HG03139 (cell line): ENCODE measurements around the gene ADRA2B.

Source experiments
- ATAC-seq: cut with Tn5 transposase; IDR thresholded peaks from one replicate; pipeline ENCODE4 v1.9.1; 2021; ENCODE audit not compliant: unreplicated experiment

The ADRA2B gene

DNA sequence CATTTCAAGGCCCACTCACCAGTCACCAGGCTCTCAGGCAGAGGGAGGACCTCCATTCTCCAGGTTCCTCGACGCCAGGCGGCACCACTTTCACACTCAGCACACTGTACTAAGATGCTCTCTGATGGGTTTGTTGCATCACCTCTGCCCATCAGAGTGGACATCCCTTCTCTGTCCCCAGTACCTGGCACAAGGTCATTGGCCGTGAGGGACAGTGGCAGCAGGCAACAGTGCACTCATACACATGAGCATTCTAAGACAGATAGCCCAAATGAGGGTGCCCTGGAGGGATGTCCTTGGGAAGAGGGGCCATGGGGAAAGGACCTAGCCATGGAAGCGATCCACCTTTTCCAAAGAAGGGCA, 3.0 kb upstream of the ADRA2B start:
- no peak for ATAC-seq

GRCh38 chr2:96118698-96119388, 2.5 kb upstream of the ADRA2B start:
- ATAC-seq = no peak

GRCh38 chr2:96117701-96118588, 1.6 kb upstream of the ADRA2B start:
- ATAC-seq = no peak

DNA sequence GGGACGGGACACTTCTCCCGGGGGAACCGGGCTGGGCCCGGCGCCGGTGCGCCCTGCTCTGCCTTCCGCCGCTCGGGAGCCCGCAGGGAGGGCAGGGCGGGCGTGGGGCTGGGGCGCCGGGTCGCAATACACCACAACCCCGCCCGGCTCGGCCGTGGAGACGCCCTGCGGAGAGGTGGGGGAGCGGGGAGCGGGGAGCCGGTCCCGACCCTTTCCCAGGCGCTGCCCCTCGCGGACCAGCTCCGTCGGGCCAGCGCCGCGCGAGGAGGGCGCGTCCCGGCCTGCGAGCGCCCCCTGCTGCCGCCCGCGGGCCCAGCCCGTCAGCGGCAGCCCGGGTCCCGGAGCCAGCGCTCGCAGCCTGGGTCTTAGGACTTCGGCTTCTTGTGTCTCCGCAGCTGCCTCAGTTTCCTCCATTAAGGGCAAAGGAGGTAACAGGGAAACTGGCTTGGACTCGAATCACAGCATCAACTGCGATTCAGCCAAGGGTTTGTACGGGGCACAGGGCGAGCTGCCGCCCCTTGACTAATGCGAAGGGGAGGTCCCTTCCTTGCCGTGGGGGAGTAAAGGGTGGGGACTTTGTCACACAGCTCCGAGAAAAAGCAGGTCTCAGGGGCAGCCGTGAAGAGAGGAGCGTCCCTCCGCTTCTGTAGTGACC, 635 bp upstream of the ADRA2B start:
- ATAC-seq = peak; percentile 43

GRCh38 chr2:96115631-96116423, 544 bp downstream of the ADRA2B start:
- ATAC-seq = no peak

DNA sequence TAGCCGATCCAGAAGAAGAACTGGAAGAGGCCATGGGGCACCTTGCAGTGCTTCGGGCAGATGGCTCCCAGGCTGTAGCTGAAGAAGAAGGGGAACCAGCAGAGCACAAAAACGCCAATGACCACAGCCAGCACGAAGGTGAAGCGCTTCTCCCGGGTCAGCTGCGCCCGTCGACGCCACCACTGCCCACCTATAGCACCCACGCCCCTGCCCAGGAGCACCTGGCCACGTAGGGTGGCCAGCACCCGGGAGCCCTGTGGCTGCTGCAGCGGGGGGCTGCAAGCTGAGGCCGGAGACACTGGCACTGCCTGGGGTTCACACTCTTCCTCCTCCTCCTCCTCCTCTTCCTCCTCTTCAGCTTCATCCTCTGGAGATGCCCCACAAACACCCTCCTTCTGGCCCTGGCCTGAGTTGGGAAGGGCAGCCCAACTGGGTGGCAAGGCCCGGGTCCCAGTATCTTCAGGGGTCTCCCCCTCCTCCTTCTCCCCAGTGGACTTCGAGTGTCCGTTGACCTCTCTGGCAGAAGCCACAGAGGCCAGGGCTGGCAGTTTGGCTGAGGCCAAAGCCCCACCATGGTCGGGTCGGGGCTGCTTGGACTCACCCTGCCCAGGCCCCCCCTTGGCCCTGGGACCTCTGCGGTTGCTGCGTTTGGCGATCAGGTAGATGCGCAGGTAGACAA, 1.3 kb downstream of the ADRA2B start:
- no peak for ATAC-seq

DNA sequence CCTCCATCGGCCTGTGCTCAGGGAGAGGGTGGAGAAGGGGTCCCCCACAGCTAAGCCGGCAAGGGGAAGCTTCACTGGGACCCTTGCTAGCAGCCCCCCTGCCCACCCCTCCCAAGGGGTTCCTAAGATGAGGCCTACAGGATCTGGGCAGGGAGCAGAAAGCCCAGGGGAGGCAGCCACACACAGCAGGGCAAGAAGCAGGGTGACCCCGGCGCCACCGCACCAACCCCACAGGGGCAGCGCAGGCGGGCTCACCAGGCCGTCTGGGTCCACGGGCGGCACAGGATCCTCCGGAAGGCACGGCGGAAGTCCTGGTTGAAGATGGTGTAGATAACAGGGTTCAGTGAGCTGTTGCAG, 1.8 kb downstream of the ADRA2B start:
- ATAC-seq = no peak

- ATAC-seq = no peak
Observed at GRCh38 chr2:96113951-96114350, 2.4 kb downstream of the ADRA2B start.

GRCh38 chr2:96113367-96113677, 3.0 kb downstream of the ADRA2B start:
- no peak for ATAC-seq

- ATAC-seq = no peak
Observed at GRCh38 chr2:96112501-96113366, 3.6 kb downstream of the ADRA2B start.

- ATAC-seq = no peak
Observed at GRCh38 chr2:96111823-96112500, 4.4 kb downstream of the ADRA2B start.

DNA sequence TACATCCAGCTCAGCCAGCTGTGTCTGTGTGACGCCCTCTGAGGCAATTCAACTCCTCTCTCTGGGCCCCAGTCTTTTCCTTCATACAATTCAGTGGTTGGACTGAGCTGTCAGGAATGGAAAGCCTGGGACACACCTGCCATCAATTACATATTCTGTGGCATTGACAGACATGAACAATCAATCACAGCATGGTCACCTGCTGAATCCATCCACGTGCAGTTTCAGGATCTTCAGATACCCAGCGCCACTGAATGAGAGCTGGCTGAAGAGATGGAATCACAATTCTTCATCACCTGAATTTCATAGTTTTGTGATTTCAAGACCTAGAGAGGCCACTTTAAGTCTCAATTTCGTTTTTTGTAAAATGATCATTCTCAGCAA, 5.1 kb downstream of the ADRA2B start:
- no peak for ATAC-seq

DNA sequence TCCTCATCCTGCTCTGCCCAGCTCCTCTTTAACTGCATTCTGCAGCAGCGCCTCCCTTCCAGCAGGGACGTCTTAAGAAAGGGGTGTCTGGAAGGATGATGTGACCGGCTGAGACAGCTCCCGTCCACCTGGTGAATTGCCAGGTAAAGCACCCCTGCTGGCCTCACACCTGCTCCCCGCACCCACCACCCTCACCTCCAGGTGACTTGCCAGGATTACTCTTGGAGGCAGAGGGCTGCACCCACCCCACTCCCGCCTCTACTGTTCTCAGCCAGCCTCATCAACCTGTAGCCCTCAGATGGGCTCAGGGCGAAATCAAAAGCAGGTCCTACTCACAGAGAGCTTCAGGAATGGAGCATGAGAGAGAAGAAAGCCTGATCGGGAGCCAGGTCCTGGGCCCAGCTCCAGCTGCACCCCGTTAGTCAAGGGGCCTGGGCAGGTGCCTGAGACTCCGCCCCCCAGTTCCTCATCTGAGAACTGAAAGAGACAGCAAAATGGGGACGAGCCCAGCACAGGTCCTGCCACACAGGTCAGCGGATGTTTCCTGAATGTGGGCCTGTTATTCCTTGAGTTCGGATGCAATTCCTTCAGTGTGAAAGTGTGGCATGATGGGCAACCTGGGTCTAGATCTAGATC, 5.6 kb downstream of the ADRA2B start:
- no peak for ATAC-seq

DNA sequence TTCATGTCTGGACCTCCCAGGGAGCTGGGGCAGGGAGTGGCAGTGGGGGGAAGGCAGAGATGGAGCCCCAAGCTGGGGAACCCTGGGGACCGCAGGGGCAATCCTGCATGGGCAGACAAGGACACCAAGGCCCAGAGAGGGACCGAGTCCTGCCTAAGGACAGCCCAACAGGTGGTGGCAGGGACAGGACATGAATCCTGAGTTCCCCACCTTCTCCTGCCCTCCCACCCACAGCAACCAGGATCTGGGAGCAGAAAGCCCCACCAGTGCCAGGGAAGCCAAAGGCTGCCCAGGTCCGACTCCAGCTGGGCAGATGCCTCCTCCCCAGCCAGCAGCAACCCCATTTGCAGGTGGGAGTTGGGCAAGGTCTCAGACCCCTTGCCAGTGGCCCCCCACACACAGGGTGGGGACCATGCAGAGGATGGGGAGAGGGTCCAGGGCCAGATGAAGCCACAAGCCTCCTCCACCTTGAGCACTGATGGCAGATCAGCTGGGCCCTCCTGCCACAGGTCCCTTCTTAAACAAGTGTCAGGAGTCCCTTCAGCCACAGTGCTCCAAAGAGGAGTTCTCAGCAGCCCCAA, 6.3 kb downstream of the ADRA2B start:
- ATAC-seq = no peak

DNA sequence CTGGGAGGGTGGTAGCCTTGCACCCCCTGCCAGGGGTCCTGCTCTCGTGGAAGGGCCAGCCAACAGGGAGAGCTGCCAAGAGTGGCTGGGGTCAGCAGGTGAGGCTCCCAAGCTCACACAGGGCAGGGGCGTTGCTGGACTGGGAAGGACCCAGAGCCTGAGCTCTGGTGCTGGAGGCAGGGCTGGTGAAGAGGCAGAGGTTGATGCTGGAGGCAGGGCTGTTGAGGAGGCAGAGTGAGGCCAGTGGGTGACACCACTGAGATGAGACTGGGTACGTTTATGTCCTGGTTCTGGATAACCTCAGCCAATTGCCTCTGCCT, 7.0 kb downstream of the ADRA2B start:
- no peak for ATAC-seq

GRCh38 chr2:96108541-96109360, 7.6 kb downstream of the ADRA2B start:
- ATAC-seq = no peak

DNA sequence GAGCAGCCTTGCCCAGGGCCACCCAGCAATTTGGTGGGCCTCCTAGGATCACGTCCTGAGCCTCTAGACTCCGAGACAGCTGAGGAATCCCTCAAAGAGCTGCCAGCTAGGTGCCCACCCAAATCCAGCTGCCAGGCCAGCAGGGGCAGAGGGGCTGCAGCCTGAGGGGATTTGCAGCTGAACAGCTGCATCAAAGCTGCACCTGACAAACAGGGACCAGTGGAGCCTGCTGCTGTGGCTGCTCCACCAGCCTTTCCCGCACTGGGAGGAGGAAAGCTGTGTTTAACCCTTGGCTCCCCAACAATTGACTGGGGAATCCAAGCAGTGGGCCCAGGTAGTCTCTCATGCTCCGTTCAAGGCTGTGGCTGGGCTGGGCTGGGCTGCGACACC, 8.2 kb downstream of the ADRA2B start:
- no peak for ATAC-seq

DNA sequence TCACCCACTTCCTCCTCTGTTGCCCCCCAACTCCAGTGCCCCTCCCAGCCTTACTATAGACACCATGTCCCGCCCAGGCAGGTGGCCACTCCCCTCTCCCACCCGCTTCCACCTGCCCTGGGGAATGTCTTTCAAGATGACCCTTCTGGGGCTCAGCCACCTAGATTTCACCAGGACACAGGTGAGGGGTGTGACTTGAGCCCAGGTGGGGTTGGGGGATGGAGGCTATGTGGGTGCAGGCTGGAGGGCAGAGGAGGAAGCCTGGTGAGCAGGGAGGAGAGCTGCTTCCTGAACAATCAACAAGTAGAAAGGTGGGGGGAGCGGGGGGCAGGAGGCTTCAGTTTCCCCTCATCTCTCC, 8.7 kb downstream of the ADRA2B start:
- ATAC-seq = no peak
